Thyroid gland (tissue), 4 donors: ENCODE measurements around the gene TFDP2.

Experiments used
- POLR2A ChIP-seq, 2 donors: fragments of 450-650 bp; IDR thresholded peaks; one replicate each; pipeline ENCODE4 v1.6.1; 2017; ENCODE audit warnings: antibody characterized with exemption in 2 of 2, mild to moderate bottlenecking in 2 of 2, moderate library complexity in 1 of 2
- TF ChIP-seq, protein P1 (sequence below), 6 experiments: fragments of 200-600 bp in 3 of 6; fragments of 450-650 bp in 3 of 6; sonication (generic) in 3 of 6; IDR thresholded peaks; one replicate each; pipeline ENCODE4 v1.5.1; 2016 to 2019; ENCODE audit warnings: antibody characterized with exemption in 6 of 6, mild to moderate bottlenecking in 2 of 6, inconsistent platforms in 1 of 6, moderate library complexity in 1 of 6

DNA sequence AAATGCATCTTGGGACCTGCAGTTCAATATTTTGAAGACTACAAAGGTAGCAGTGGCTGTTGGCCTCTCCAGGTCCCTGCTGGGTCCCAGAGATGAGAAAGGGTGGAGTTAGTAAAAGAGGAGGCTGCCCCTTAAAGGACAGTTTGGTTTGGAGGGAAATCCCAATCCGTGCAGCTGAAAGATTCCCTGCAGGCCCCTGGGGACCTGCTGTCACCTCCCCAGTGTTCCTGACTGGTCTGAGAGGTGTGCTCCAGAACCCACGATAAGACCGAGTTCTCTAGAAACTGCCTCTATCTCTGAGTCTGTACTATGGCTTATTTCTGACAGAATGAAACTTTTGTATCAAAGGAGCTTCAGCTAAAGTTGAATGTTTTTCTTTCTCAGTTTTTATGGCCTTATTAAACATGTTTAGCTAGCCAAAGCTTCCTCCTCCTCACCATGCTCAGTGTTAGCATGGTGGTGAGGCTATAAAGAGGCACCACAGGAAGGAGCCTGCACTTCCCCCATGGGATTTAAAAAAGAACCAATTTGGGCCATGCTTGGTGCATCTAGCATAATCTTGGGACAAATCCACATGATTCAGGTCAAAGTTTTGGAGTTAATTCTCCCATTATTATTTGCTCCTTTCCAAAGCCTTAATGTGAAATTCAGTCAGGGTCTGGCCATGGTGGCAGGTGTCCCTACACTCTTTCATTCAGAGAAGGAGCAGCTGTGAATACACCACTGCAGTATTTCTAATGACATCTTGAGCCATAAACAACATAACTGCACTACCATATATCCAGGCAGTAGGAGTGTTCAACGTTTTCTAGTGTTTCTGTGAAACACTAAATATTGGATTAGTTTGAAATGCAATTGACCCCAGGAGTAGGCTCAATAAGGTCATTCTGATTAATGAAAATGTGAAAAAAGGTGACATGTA is 198.5 kb downstream of the TFDP2 start:
- TF ChIP-seq, protein P1, sequence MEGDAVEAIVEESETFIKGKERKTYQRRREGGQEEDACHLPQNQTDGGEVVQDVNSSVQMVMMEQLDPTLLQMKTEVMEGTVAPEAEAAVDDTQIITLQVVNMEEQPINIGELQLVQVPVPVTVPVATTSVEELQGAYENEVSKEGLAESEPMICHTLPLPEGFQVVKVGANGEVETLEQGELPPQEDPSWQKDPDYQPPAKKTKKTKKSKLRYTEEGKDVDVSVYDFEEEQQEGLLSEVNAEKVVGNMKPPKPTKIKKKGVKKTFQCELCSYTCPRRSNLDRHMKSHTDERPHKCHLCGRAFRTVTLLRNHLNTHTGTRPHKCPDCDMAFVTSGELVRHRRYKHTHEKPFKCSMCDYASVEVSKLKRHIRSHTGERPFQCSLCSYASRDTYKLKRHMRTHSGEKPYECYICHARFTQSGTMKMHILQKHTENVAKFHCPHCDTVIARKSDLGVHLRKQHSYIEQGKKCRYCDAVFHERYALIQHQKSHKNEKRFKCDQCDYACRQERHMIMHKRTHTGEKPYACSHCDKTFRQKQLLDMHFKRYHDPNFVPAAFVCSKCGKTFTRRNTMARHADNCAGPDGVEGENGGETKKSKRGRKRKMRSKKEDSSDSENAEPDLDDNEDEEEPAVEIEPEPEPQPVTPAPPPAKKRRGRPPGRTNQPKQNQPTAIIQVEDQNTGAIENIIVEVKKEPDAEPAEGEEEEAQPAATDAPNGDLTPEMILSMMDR (IDR thresholded peaks at IDR 0.05): no peak
- no peak for TF ChIP-seq POLR2A (IDR thresholded peaks at IDR 0.05)
